Mononuclear cell (primary cell): ENCODE data around the gene UBA1. TPM values are rescaled to one million over a fixed set of nuclear protein-coding genes. Genes with fewer than 3 reads are reported as not detected.

Experiments used
- H3K27me3 ChIP-seq: 2 replicates; pipeline ENCODE4 v1.6.0; 2011; ENCODE audit warnings: low read length, control low read depth; ENCODE audit not compliant: insufficient read depth
- H3K4me1 ChIP-seq: 2 replicates; pipeline ENCODE4 v1.5.1; 2011; ENCODE audit warnings: mild to moderate bottlenecking, low read length, control low read depth; ENCODE audit not compliant: insufficient read depth
- H3K4me3 ChIP-seq: 2 replicates; pipeline ENCODE4 v1.5.1; 2011; ENCODE audit warnings: mild to moderate bottlenecking, low read length, moderate library complexity
- H3K9me3 ChIP-seq: 2 replicates; pipeline ENCODE4 v1.5.1; 2011; ENCODE audit warnings: low read depth, mild to moderate bottlenecking, control low read depth, low read length
- total RNA-seq: library from RNA; depleted of rRNA; stranded (reverse); fragments of >200 nt; gene quantifications from one replicate; pipeline ENCODE4 v1.2.3, GENCODE V29; 2012

Gene UBA1
- total RNA-seq, 1 donor = 53.2 TPM

GRCh38 chrX:47223476-47224250 is 30.0 kb downstream of the UBA1 start:
- Histone ChIP-seq H3K27me3 (no peaks in the 10 kb centered on the region), H3K4me1 (peaks cover 20% of the 10 kb centered on the region), H3K4me3 (no peak overlapping the region), H3K9me3 (no peaks in the 10 kb centered on the region)

DNA sequence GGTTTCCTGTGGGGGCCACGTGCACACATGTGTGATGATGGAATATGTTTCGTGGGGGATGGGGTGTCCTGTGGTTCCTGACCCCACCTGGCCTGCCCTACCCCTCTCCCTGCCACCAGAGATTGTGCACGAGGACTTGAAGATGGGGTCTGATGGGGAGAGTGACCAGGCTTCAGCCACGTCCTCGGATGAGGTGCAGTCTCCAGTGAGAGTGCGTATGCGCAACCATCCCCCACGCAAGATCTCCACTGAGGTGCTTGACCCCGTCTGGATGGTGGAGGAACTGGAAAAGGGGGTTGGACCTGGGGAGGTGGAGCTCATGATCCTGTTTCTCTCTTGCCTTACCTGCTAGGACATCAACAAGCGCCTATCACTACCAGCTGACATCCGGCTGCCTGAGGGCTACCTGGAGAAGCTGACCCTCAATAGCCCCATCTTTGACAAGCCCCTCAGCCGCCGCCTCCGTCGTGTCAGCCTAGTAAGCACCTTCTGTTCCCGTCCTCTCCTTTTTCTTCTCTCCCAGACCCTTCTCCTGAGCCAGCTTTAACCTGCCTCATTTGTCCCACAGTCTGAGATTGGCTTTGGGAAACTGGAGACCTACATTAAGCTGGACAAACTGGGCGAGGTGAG is 30.8 kb downstream of the UBA1 start:
- peaks cover 19% of the 10 kb centered on the region for H3K4me1 ChIP-seq
- no peaks in the 10 kb centered on the region for H3K27me3 ChIP-seq
- H3K4me3 ChIP-seq = no peak overlapping the region
- H3K9me3 ChIP-seq = no peaks in the 10 kb centered on the region

DNA sequence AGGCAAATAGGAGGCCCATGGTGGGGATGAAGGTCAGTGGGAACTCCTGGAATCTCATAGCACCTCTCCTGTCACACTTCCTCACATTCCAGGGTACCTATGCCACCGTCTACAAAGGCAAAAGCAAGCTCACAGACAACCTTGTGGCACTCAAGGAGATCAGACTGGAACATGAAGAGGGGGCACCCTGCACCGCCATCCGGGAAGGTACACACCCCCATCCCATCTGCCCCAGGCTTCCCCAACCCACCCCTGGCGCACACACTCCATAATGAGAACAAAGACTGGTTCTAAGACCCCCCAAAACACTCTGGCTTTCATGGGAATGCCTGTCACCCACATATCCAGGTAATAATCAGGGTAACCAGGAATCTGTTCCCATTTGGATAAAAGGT is 31.3 kb downstream of the UBA1 start:
- H3K4me1 ChIP-seq = peaks cover 14% of the 10 kb centered on the region
- no peak overlapping the region for H3K4me3 ChIP-seq
- H3K27me3 ChIP-seq = no peaks in the 10 kb centered on the region
- no peaks in the 10 kb centered on the region for H3K9me3 ChIP-seq

DNA sequence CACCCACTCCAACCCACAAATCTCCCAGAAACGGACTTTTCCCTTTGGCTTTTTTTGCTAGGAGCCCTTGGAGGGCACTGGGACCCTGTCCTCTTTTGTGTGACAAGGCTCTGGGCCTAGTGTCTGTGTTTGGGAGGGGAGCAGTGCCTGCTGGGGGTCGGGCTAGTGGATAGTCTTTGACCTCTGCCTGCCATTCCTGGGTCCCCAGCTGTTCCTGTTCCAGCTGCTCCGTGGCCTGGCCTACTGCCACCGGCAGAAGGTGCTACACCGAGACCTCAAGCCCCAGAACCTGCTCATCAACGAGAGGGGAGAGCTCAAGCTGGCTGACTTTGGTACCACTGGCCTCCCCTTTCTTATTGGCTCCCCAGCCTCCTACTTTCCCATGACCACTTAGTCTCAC is 32.4 kb downstream of the UBA1 start:
- Histone ChIP-seq H3K9me3 (no peaks in the 10 kb centered on the region), H3K27me3 (no peaks in the 10 kb centered on the region), H3K4me1 (peaks cover 4% of the 10 kb centered on the region), H3K4me3 (no peak overlapping the region)

GRCh38 chrX:47226531-47227333 is 33.1 kb downstream of the UBA1 start:
- Histone ChIP-seq H3K27me3 (no peaks in the 10 kb centered on the region), H3K9me3 (no peaks in the 10 kb centered on the region), H3K4me1 (peaks cover under 1% of the 10 kb centered on the region), H3K4me3 (no peak overlapping the region)

GRCh38 chrX:47227334-47227583 is 33.6 kb downstream of the UBA1 start:
- H3K9me3 ChIP-seq = no peaks in the 10 kb centered on the region
- H3K4me3 ChIP-seq = no peak overlapping the region
- peaks cover 3% of the 10 kb centered on the region for H3K4me1 ChIP-seq
- H3K27me3 ChIP-seq = no peaks in the 10 kb centered on the region

DNA sequence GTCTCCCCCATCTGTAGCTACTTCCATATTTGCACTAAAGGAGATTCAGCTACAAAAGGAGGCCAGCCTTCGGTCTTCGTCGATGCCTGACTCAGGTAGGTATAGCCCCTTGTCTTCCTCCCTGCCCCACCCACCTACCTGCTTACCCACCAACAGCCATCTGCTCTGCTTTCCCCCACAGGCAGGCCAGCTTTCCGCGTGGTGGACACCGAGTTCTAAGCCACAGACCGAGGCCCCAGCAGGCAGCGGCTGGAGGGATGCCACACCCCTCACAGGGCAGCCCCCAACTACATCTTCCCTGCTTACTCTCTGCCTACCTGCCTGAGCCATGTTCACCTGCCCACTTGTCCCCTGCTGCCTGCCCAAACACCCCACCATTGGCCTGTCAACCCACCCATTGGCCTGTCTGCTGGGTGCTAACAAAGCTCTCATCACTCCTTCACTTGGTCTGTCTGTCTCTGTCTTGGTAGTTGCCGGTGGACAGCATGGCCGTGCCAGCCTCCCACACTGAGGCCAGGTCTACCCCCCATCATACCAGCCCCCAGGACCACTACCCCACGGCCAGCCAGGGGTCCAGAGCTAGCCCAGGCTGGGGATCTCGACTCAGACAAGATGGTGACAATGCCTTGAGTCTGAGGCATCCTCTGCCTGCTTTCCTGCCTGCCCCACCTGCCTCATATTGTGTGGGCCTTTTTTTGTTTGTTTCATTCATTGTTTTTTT is 35.1 kb downstream of the UBA1 start:
- peaks cover 8% of the 10 kb centered on the region for H3K4me1 ChIP-seq
- H3K4me3 ChIP-seq = no peak overlapping the region
- no peaks in the 10 kb centered on the region for H3K27me3 ChIP-seq
- no peaks in the 10 kb centered on the region for H3K9me3 ChIP-seq

GRCh38 chrX:47229427-47229826 is 35.8 kb downstream of the UBA1 start:
- no peaks in the 10 kb centered on the region for H3K27me3 ChIP-seq
- no peak overlapping the region for H3K4me3 ChIP-seq
- peaks cover 8% of the 10 kb centered on the region for H3K4me1 ChIP-seq
- no peaks in the 10 kb centered on the region for H3K9me3 ChIP-seq

GRCh38 chrX:47230136-47230868 is 36.7 kb downstream of the UBA1 start:
- Histone ChIP-seq H3K27me3 (no peaks in the 10 kb centered on the region), H3K4me1 (peaks cover 8% of the 10 kb centered on the region), H3K9me3 (no peaks in the 10 kb centered on the region), H3K4me3 (no peak overlapping the region)

- Histone ChIP-seq H3K4me1 (peaks cover 8% of the 10 kb centered on the region), H3K9me3 (no peaks in the 10 kb centered on the region), H3K27me3 (no peaks in the 10 kb centered on the region), H3K4me3 (no peak overlapping the region)
These were observed 37.5 kb downstream of the UBA1 start for GRCh38 chrX:47231167-47231566.

DNA sequence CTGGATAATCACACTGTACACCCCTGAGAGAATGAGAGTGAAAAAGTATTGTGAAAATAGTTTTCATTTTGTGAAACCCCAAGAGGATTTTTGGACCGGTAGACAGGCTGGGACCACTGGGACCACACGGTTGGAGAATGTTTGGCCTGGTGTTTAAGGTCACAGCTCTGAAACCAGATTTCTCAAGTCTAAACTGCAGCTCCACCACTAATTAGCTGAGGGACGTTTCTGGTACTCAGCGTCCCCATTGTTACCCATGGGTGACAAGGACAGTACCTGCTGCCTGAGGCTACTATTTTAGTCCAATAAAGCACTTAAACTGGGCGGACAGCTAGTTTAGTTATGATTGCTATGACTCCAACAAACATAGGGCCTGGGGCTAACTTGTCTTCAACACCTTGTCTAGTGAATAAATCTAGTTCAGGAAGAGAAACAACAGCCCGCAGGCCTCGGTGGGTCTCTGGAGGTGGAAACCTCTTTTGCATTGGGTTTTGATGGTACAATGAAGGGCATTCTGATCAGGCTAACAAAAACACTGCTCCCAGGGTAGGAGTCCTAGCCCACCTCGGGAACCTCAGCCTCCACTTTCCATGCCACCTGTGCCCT is 38.7 kb downstream of the UBA1 start:
- H3K27me3 ChIP-seq = no peaks in the 10 kb centered on the region
- H3K4me3 ChIP-seq = peak overlapping the region; percentile 67
- no peaks in the 10 kb centered on the region for H3K9me3 ChIP-seq
- H3K4me1 ChIP-seq = peaks cover 8% of the 10 kb centered on the region

- peak within 1 kb of the TSS; percentile 67 for H3K4me3 ChIP-seq
- peaks cover 8% of the 10 kb centered on the region for H3K4me1 ChIP-seq
- H3K9me3 ChIP-seq = no peaks in the 10 kb centered on the region
- H3K27me3 ChIP-seq = no peaks in the 10 kb centered on the region
These were observed 39.2 kb downstream of the UBA1 start, which contains the start of gene USP11 for GRCh38 chrX:47232803-47233332. Gene USP11, plus strand, starts transcription at chrX:47233009. Its CDS starts 35 bp downstream, at chrX:47233044.

- H3K27me3 ChIP-seq = no peaks in the 10 kb centered on the region
- H3K4me1 ChIP-seq = peaks cover 8% of the 10 kb centered on the region
- H3K4me3 ChIP-seq = peak overlapping the region; percentile 67
- no peaks in the 10 kb centered on the region for H3K9me3 ChIP-seq
These were observed 39.9 kb downstream of the UBA1 start for GRCh38 chrX:47233333-47234113.
